ENCODE data around the gene PLA2G15. TPM values are rescaled to one million over a fixed set of nuclear protein-coding genes. Genes with fewer than 3 reads are reported as not detected.

PLA2G15 gene
- total and polyA plus RNA-seq, 2 experiments from 2014 or later = 3.1 to 14.8 TPM

GRCh38 chr16:68272507-68273209, 27.5 kb downstream of the PLA2G15 start:
- Mint-ChIP-seq H3K9me3 (no peaks in the 10 kb centered on the region), H3K36me3 (ENCODE audit: low read depth) (peaks cover 24% of the 10 kb centered on the region), H3K27ac (peak overlapping the region; percentile 66), H3K4me3 (no peak overlapping the region), H3K27me3 (ENCODE audit: insufficient read depth, low read depth, poor library complexity) (peaks cover 5% of the 10 kb centered on the region), H3K4me1 (peaks cover 15% of the 10 kb centered on the region)
- H3K4me1 ChIP-seq (ENCODE audit: insufficient read depth) = peaks cover 15% of the 10 kb centered on the region
- H4K20me1 ChIP-seq (replicated peaks; ENCODE audit: insufficient read depth) = peaks cover 13% of the 10 kb centered on the region
- peaks cover 52% of the 10 kb centered on the region for H3K79me2 ChIP-seq (replicated peaks; ENCODE audit: insufficient read depth)
- H3K27me3 ChIP-seq (ENCODE audit: insufficient read depth) = no peaks in the 10 kb centered on the region
- no peaks in the 10 kb centered on the region for H3K36me3 ChIP-seq (ENCODE audit: insufficient read depth)
- no peak for DNase-seq (ENCODE audit: low spot score)
- H3K4me2 ChIP-seq = no peak overlapping the region
- H3K4me3 ChIP-seq = no peak overlapping the region
- no peak overlapping the region for H3K27ac ChIP-seq (ENCODE audit: low read depth)
- H2AFZ ChIP-seq = no peak overlapping the region
- ATAC-seq = no peak; the same call in 2 of the 3 replicates
- H3F3A ChIP-seq (replicated peaks; ENCODE audit: low read depth) = no peaks in the 10 kb centered on the region
- H3K9me2 ChIP-seq (ENCODE audit: insufficient read depth) = no peaks in the 10 kb centered on the region
- TF ChIP-seq ZNF114 (CRISPR knock-in tag; IDR thresholded peaks at IDR 0.05) (no peak), ETS1 (IDR thresholded peaks at IDR 0.05) (no peak), EZH2phosphoT487 (IDR thresholded peaks at IDR 0.05; ENCODE audit: unreplicated experiment) (no peak), CREB1 (CRISPR knock-in tag; IDR thresholded peaks at IDR 0.05; ENCODE audit: low read depth) (no peak), STAT1 (IDR thresholded peaks at IDR 0.05; ENCODE audit: unreplicated experiment) (no peak), REST (IDR thresholded peaks at IDR 0.05; ENCODE audit: unreplicated experiment) (no peak), NANOG (IDR thresholded peaks at IDR 0.05; ENCODE audit: borderline replicate concordance) (no peak), ZNF462 (CRISPR knock-in tag; IDR thresholded peaks at IDR 0.05) (no peak), POLR2AphosphoS5 (IDR thresholded peaks at IDR 0.05; ENCODE audit: low read depth) (no peak), ZNF331 (CRISPR knock-in tag; IDR thresholded peaks at IDR 0.05; ENCODE audit: low read depth) (no peak)

All from GM23338 (cell line).